Activated CD8-positive, alpha-beta memory T cell treated with anti-CD3 and anti-CD28 coated beads, Interleukin-2, amount 10 ng/mL, durations not matched to agents 7 days and 5 days (primary cell): ENCODE measurements around the gene EXOSC6. TPM values are rescaled to one million over a fixed set of nuclear protein-coding genes. Genes with fewer than 3 reads are reported as not detected.
"Not testable (repeated sequence)": the region's sequence is repeated elsewhere in the genome, so short reads cannot be mapped to it uniquely, and the experiment has no call there.

Experiments
- ATAC-seq: fragments of 150-1000 bp; cut with Tn5 transposase; one replicate; pipeline ENCODE4 v1.10.0; 2021; ENCODE audit warnings: moderate library complexity
- CTCF ChIA-PET: fragments of 350-600 bp; sonication (Branson Sonifier 250); formaldehyde crosslinking; loops from one replicate; lab custom pipeline; 2021; ENCODE audit warnings: antibody characterized with exemption; lab: Charles Lee
- DNase-seq: peaks from one replicate; pipeline ENCODE4 v3.0.0-alpha.2; 2020
- H3K27ac Mint-ChIP-seq: one replicate; pipeline ENCODE4 v1.8.0; 2021; ENCODE audit warnings: mild to moderate bottlenecking, mixed read lengths
- H3K27me3 Mint-ChIP-seq: one replicate; pipeline ENCODE4 v1.8.0; 2021; ENCODE audit warnings: mixed read lengths
- H3K36me3 Mint-ChIP-seq: one replicate; pipeline ENCODE4 v1.8.0; 2021; ENCODE audit warnings: mild to moderate bottlenecking, mixed read lengths
- H3K4me1 Mint-ChIP-seq: one replicate; pipeline ENCODE4 v1.8.0; 2021; ENCODE audit warnings: mixed read lengths
- H3K4me3 Mint-ChIP-seq: one replicate; pipeline ENCODE4 v1.8.0; 2021; ENCODE audit warnings: mild to moderate bottlenecking, moderate library complexity, mixed read lengths
- H3K9me3 Mint-ChIP-seq: one replicate; pipeline ENCODE4 v1.8.0; 2022; ENCODE audit warnings: low read depth, mixed read lengths
- total RNA-seq, 2 experiments: library from RNA; stranded (reverse); gene quantifications; one replicate each; pipeline ENCODE4 v1.2.3, GENCODE V29; 2021

EXOSC6 gene
- total RNA-seq, 2 experiments from 2014 or later: 32.2 to 33.5 TPM

- CTCF ChIA-PET, H3K4me1 Mint-ChIP-seq, ATAC-seq, H3K9me3 Mint-ChIP-seq, H3K27ac Mint-ChIP-seq, H3K27me3 Mint-ChIP-seq, DNase-seq, H3K4me3 Mint-ChIP-seq: not testable (repeated sequence)
- H3K36me3 Mint-ChIP-seq: peaks cover 21% of the 10 kb centered on the region
These were observed 46.9 kb downstream of the EXOSC6 start for GRCh38 chr16:70204668-70205405.

DNA sequence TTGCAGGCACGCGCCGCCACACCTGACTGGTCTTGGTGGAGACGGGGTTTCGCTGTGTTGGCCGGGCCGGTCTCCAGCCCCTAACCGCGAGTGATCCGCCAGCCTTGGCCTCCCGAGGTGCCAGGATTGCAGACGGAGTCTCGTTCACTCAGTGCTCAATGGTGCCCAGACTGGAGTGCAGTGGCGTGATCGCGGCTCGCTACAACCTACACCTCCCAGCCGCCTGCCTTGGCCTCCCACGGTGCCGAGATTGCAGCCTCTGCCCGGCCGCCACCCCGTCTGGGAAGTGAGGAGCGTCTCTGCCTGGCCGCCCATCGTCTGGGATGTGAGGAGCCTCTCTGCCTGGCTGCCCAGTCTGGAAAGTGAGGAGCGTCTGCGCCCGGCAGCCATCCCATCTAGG, 47.7 kb downstream of the EXOSC6 start:
- H3K36me3 Mint-ChIP-seq: peaks cover 17% of the 10 kb centered on the region
- H3K27me3 Mint-ChIP-seq, H3K4me1 Mint-ChIP-seq, DNase-seq, ATAC-seq, CTCF ChIA-PET, H3K4me3 Mint-ChIP-seq, H3K27ac Mint-ChIP-seq, H3K9me3 Mint-ChIP-seq: not testable (repeated sequence)

DNA sequence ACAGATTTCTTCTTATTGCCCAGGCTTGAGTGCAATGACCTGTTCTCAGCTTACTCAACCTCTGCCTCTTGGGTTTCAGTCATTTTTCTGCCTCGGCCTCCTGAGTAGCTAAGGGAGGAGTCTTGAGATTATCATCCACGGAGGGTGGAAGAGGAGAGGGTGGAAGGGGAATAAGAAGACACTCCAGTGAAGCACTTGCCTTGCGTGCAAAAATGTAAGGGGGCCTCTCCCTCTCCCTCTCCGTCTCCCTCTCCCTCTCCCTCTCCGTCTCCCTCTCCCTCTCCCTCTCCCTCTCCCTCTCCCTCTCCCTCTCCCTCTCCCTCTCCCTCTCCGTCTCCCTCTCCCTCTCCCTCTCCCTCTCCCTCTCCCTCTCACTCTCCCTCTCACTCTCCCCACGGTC, 48.2 kb downstream of the EXOSC6 start:
- H3K9me3 Mint-ChIP-seq, H3K27me3 Mint-ChIP-seq, H3K4me1 Mint-ChIP-seq, H3K4me3 Mint-ChIP-seq, ATAC-seq, CTCF ChIA-PET, DNase-seq, H3K27ac Mint-ChIP-seq: not testable (repeated sequence)
- peaks cover 17% of the 10 kb centered on the region for H3K36me3 Mint-ChIP-seq

GRCh38 chr16:70200063-70200462, 51.7 kb downstream of the EXOSC6 start:
- H3K36me3 Mint-ChIP-seq, H3K9me3 Mint-ChIP-seq, H3K27me3 Mint-ChIP-seq, H3K4me3 Mint-ChIP-seq, H3K27ac Mint-ChIP-seq, ATAC-seq, DNase-seq, H3K4me1 Mint-ChIP-seq, CTCF ChIA-PET: not testable (repeated sequence)

- H3K9me3 Mint-ChIP-seq, H3K27me3 Mint-ChIP-seq, H3K27ac Mint-ChIP-seq, CTCF ChIA-PET, H3K4me1 Mint-ChIP-seq, DNase-seq, H3K36me3 Mint-ChIP-seq, ATAC-seq, H3K4me3 Mint-ChIP-seq: not testable (repeated sequence)
These were observed 52.6 kb downstream of the EXOSC6 start for GRCh38 chr16:70199170-70199569.

DNA sequence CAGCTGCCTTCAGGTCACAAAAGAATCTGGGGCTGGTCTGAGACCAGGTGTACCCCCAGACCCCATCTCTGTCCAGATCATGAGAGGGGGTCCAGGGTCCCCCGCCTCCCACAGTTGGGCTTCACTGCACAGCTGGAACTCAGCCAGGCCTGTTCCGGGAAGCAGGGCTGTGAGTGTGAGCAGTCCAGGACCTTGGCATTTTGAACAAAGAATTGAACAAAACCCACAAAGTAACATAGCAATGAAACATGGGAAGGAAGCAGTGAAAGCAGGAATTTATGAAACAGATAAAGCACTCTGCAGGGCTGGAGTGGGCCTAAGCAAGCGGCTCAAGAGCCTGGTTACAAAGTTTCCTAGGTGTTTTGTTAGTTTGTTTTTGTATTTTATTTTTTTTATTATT, 53.1 kb downstream of the EXOSC6 start:
- H3K36me3 Mint-ChIP-seq, ATAC-seq, DNase-seq, H3K27me3 Mint-ChIP-seq, H3K27ac Mint-ChIP-seq, CTCF ChIA-PET, H3K4me1 Mint-ChIP-seq, H3K4me3 Mint-ChIP-seq, H3K9me3 Mint-ChIP-seq: not testable (repeated sequence)

DNA sequence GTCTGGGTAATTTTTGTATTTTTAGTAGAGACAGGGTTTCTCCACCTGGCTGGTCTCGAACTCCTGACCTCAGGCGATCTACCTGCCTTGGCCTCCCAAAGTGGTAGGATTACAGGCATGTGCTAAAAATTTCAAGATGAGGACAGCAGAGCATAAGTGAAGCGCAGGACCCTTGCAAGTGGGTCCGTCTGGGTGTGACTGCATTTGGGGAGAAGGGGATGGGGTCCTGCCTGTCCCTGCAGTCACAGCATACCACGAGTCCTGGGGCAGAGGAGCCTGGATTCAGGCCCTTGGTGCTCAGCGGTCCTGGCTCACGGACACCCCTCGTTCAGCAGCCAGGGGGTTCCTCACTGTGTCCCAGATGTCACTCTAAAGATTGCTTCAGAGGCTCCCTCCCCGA, 53.5 kb downstream of the EXOSC6 start:
- H3K9me3 Mint-ChIP-seq, H3K4me1 Mint-ChIP-seq, DNase-seq, H3K36me3 Mint-ChIP-seq, H3K27ac Mint-ChIP-seq, ATAC-seq, H3K27me3 Mint-ChIP-seq, CTCF ChIA-PET, H3K4me3 Mint-ChIP-seq: not testable (repeated sequence)

- ATAC-seq, H3K4me1 Mint-ChIP-seq, H3K27me3 Mint-ChIP-seq, H3K9me3 Mint-ChIP-seq, H3K36me3 Mint-ChIP-seq, CTCF ChIA-PET, DNase-seq, H3K27ac Mint-ChIP-seq, H3K4me3 Mint-ChIP-seq: not testable (repeated sequence)
These were observed 54.1 kb downstream of the EXOSC6 start for GRCh38 chr16:70197611-70198010.

Other genes starting within 250 kb of the EXOSC6 start
- 10 to 100 TPM; 18.2 to 20.3 TPM for gene PDPR, start 137.6 kb downstream of the EXOSC6 start, total RNA-seq
- under 1 TPM; 0.14 to 0.20 TPM for gene CLEC18C, start 78.2 kb downstream of the EXOSC6 start, total RNA-seq
- 100 to 1,000 TPM; 117 to 147 TPM for gene AARS1, start 37.6 kb upstream of the EXOSC6 start, total RNA-seq
- 10 to 100 TPM; 32.9 to 34.8 TPM for gene DDX19B, start 47.2 kb upstream of the EXOSC6 start, total RNA-seq
- gene DDX19A, start 95.0 kb upstream of the EXOSC6 start, total RNA-seq: 10 to 100 TPM; 33.9 to 46.0 TPM
- gene ST3GAL2, start 187.2 kb upstream of the EXOSC6 start, total RNA-seq: 10 to 100 TPM; 23.6 to 34.2 TPM
- gene FCSK, start 202.7 kb upstream of the EXOSC6 start, total RNA-seq: 10 to 100 TPM; 17.8 to 20.9 TPM